ENCODE measurements around the gene NHSL1. TPM values are rescaled to one million over a fixed set of nuclear protein-coding genes. Genes with fewer than 3 reads are reported as not detected.
A peak's percentile ranks its signal among the peaks of the same experiment; 100 is the strongest.

NHSL1 gene
- total RNA-seq, 1 donor from 2014 or later: 33.5 TPM

DNA sequence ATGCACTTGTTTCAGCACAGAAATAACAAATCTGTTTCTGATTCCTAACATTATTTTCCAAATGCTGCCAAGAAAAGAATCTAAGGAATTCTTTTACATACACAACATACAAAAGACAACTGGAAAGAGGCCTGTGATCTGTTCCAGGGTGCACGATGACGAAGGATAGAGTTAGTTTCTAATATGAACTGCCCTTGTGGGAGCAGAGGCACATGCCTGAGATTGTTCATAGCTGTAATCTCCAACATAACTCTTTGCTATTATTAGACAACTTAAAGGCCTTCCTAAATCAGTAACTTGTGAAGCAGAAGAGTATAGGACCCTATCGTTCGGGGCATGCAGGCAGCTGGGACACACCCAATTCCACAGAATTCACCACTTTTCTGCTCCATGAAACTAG, 41.2 kb upstream of the NHSL1 start:
- peaks cover 78% of the 10 kb centered on the region for H3K4me1 Mint-ChIP-seq (ENCODE audit: low read depth, unreplicated experiment)
- H3K27me3 ChIP-seq (ENCODE audit: insufficient read depth, low read length): no peaks in the 10 kb centered on the region
- TF ChIP-seq, protein P1, sequence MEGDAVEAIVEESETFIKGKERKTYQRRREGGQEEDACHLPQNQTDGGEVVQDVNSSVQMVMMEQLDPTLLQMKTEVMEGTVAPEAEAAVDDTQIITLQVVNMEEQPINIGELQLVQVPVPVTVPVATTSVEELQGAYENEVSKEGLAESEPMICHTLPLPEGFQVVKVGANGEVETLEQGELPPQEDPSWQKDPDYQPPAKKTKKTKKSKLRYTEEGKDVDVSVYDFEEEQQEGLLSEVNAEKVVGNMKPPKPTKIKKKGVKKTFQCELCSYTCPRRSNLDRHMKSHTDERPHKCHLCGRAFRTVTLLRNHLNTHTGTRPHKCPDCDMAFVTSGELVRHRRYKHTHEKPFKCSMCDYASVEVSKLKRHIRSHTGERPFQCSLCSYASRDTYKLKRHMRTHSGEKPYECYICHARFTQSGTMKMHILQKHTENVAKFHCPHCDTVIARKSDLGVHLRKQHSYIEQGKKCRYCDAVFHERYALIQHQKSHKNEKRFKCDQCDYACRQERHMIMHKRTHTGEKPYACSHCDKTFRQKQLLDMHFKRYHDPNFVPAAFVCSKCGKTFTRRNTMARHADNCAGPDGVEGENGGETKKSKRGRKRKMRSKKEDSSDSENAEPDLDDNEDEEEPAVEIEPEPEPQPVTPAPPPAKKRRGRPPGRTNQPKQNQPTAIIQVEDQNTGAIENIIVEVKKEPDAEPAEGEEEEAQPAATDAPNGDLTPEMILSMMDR (IDR thresholded peaks at IDR 0.05; ENCODE audit: insufficient read depth, low read depth, low read length): no peak
- no peak for TF ChIP-seq EZH2 (IDR thresholded peaks at IDR 0.05; ENCODE audit: insufficient read depth, low read length)
- FAIRE-seq (peak; percentile 37), DNase-seq (ENCODE audit: low read depth) (peak; percentile 96)
- H3K9me3 Mint-ChIP-seq (ENCODE audit: unreplicated experiment): no peaks in the 10 kb centered on the region
- H3K36me3 Mint-ChIP-seq (ENCODE audit: low read depth, unreplicated experiment): peaks cover 2% of the 10 kb centered on the region
- H3K4me2 ChIP-seq (ENCODE audit: low read length): peak overlapping the region; percentile 68
- H4K20me1 ChIP-seq (ENCODE audit: insufficient read depth, low read length): peaks cover 21% of the 10 kb centered on the region
- no peaks in the 10 kb centered on the region for H3K36me3 ChIP-seq (ENCODE audit: insufficient read depth, low read length)
- H3K79me2 ChIP-seq (ENCODE audit: insufficient read depth, low read length): peaks cover 85% of the 10 kb centered on the region
- peak overlapping the region; percentile 16 for H3K4me3 Mint-ChIP-seq (ENCODE audit: unreplicated experiment)
- H3K27ac Mint-ChIP-seq (ENCODE audit: unreplicated experiment): peak overlapping the region; percentile 95
- H3K9me3 ChIP-seq (ENCODE audit: insufficient read depth, low read depth, low read length): no peaks in the 10 kb centered on the region
- peak overlapping the region; percentile 17 for H3K4me3 ChIP-seq (ENCODE audit: insufficient read depth, low read depth, low read length)
- no peak overlapping the region for H2AFZ ChIP-seq (ENCODE audit: low read depth, low read length)
- H3K27ac ChIP-seq (ENCODE audit: low read depth, low read length): peak overlapping the region; percentile 79
- H3K27me3 Mint-ChIP-seq (ENCODE audit: low read depth, unreplicated experiment): no peaks in the 10 kb centered on the region
- H3K9ac ChIP-seq (ENCODE audit: low read length): peak overlapping the region; percentile 59
- peaks cover 43% of the 10 kb centered on the region for H3K4me1 ChIP-seq (ENCODE audit: insufficient read depth, low read length)

GRCh38 chr6:138539876-138540275, 40.6 kb upstream of the NHSL1 start:
- no peaks in the 10 kb centered on the region for H3K36me3 ChIP-seq (ENCODE audit: insufficient read depth, low read length)
- Mint-ChIP-seq H3K4me1 (ENCODE audit: low read depth, unreplicated experiment) (peaks cover 75% of the 10 kb centered on the region), H3K36me3 (ENCODE audit: low read depth, unreplicated experiment) (peaks cover 2% of the 10 kb centered on the region), H3K27me3 (ENCODE audit: low read depth, unreplicated experiment) (no peaks in the 10 kb centered on the region), H3K4me3 (ENCODE audit: unreplicated experiment) (no peak overlapping the region), H3K9me3 (ENCODE audit: unreplicated experiment) (no peaks in the 10 kb centered on the region), H3K27ac (ENCODE audit: unreplicated experiment) (peak overlapping the region; percentile 95)
- peak overlapping the region; percentile 35 for H3K9ac ChIP-seq (ENCODE audit: low read length)
- no peak overlapping the region for H2AFZ ChIP-seq (ENCODE audit: low read depth, low read length)
- H3K4me3 ChIP-seq (ENCODE audit: insufficient read depth, low read depth, low read length): no peak overlapping the region
- H3K4me1 ChIP-seq (ENCODE audit: insufficient read depth, low read length): peaks cover 40% of the 10 kb centered on the region
- H3K4me2 ChIP-seq (ENCODE audit: low read length): peak overlapping the region; percentile 68
- H3K27me3 ChIP-seq (ENCODE audit: insufficient read depth, low read length): no peaks in the 10 kb centered on the region
- H3K79me2 ChIP-seq (ENCODE audit: insufficient read depth, low read length): peaks cover 89% of the 10 kb centered on the region
- no peaks in the 10 kb centered on the region for H3K9me3 ChIP-seq (ENCODE audit: insufficient read depth, low read depth, low read length)
- peak overlapping the region; percentile 79 for H3K27ac ChIP-seq (ENCODE audit: low read depth, low read length)
- no peak for FAIRE-seq
- no peak for TF ChIP-seq EZH2 (IDR thresholded peaks at IDR 0.05; ENCODE audit: insufficient read depth, low read length)
- TF ChIP-seq, protein P1 (IDR thresholded peaks at IDR 0.05; ENCODE audit: insufficient read depth, low read depth, low read length): no peak
- no peak for DNase-seq (ENCODE audit: low read depth)
- peaks cover 27% of the 10 kb centered on the region for H4K20me1 ChIP-seq (ENCODE audit: insufficient read depth, low read length)

- Histone ChIP-seq H3K4me3 (ENCODE audit: insufficient read depth, low read depth, low read length) (no peak overlapping the region), H3K36me3 (ENCODE audit: insufficient read depth, low read length) (no peaks in the 10 kb centered on the region), H2AFZ (ENCODE audit: low read depth, low read length) (no peak overlapping the region), H4K20me1 (ENCODE audit: insufficient read depth, low read length) (peaks cover 34% of the 10 kb centered on the region), H3K9me3 (ENCODE audit: insufficient read depth, low read depth, low read length) (no peaks in the 10 kb centered on the region), H3K27me3 (ENCODE audit: insufficient read depth, low read length) (no peaks in the 10 kb centered on the region), H3K4me1 (ENCODE audit: insufficient read depth, low read length) (peaks cover 40% of the 10 kb centered on the region), H3K9ac (ENCODE audit: low read length) (no peak overlapping the region), H3K79me2 (ENCODE audit: insufficient read depth, low read length) (peaks cover 88% of the 10 kb centered on the region), H3K27ac (ENCODE audit: low read depth, low read length) (no peak overlapping the region), H3K4me2 (ENCODE audit: low read length) (peak overlapping the region; percentile 26)
- Mint-ChIP-seq H3K27ac (ENCODE audit: unreplicated experiment) (peak overlapping the region; percentile 43), H3K4me3 (ENCODE audit: unreplicated experiment) (no peak overlapping the region), H3K27me3 (ENCODE audit: low read depth, unreplicated experiment) (no peaks in the 10 kb centered on the region), H3K9me3 (ENCODE audit: unreplicated experiment) (no peaks in the 10 kb centered on the region), H3K4me1 (ENCODE audit: low read depth, unreplicated experiment) (peaks cover 69% of the 10 kb centered on the region), H3K36me3 (ENCODE audit: low read depth, unreplicated experiment) (peaks cover 2% of the 10 kb centered on the region)
- TF ChIP-seq, protein P1 (IDR thresholded peaks at IDR 0.05; ENCODE audit: insufficient read depth, low read depth, low read length): no peak
- no peak for TF ChIP-seq EZH2 (IDR thresholded peaks at IDR 0.05; ENCODE audit: insufficient read depth, low read length)
- FAIRE-seq (no peak), DNase-seq (ENCODE audit: low read depth) (no peak)
These were observed 39.2 kb upstream of the NHSL1 start for GRCh38 chr6:138538390-138539031.

Data from astrocyte (in vitro differentiated cells and primary cell).